Amygdala (tissue), 56 donors: ENCODE measurements around the gene SARDH.
"Not testable (repeated sequence)": the region's sequence is repeated elsewhere in the genome, so short reads cannot be mapped to it uniquely, and the experiment has no call there.

Experiments used
- DNase-seq, 56 donors: peaks; one replicate each; lab custom pipeline; 2025; lab: John Stamatoyannopoulos, UW

Gene SARDH

GRCh38 chr9:133761641-133762248, 23.6 kb upstream of the SARDH start:
- DNase-seq = no peak

- DNase-seq = no peak
These were observed 22.6 kb upstream of the SARDH start for GRCh38 chr9:133760713-133761290.

GRCh38 chr9:133759946-133760345, 21.8 kb upstream of the SARDH start:
- DNase-seq = no peak

- no peak for DNase-seq
These were observed 21.2 kb upstream of the SARDH start for GRCh38 chr9:133759146-133759900.

GRCh38 chr9:133758228-133758627, 20.1 kb upstream of the SARDH start:
- DNase-seq = no peak

GRCh38 chr9:133754688-133755227, 16.6 kb upstream of the SARDH start:
- DNase-seq = no peak

- no peak for DNase-seq
These were observed 16.0 kb upstream of the SARDH start for GRCh38 chr9:133754187-133754586.

- no peak for DNase-seq
These were observed 14.7 kb upstream of the SARDH start for GRCh38 chr9:133752739-133753446.

GRCh38 chr9:133750982-133751649, 13.0 kb upstream of the SARDH start:
- no peak for DNase-seq

- DNase-seq = no peak
These were observed 9.2 kb upstream of the SARDH start for GRCh38 chr9:133747309-133747708.

- not testable (repeated sequence) for DNase-seq
These were observed 6.4 kb upstream of the SARDH start for GRCh38 chr9:133744528-133744927.

- DNase-seq = peak in 49 of 56 donors; percentile 10 to 79 (median 48)
These were observed 4.8 kb upstream of the SARDH start for GRCh38 chr9:133742849-133743444.

- no peak for DNase-seq
These were observed 4.1 kb upstream of the SARDH start for GRCh38 chr9:133742251-133742650.

GRCh38 chr9:133741716-133742115, 3.6 kb upstream of the SARDH start:
- no peak for DNase-seq

- DNase-seq = no peak
These were observed 2.8 kb upstream of the SARDH start for GRCh38 chr9:133740911-133741310.

- no peak for DNase-seq
These were observed 1.5 kb upstream of the SARDH start for GRCh38 chr9:133739408-133740280.

- DNase-seq = no peak
These were observed 581 bp upstream of the SARDH start for GRCh38 chr9:133738640-133739225.

- DNase-seq = no peak
These were observed 930 bp downstream of the SARDH start for GRCh38 chr9:133737071-133737773.
